NCI-H526 (cell line): ENCODE measurements around the gene TRMO.
"Not testable (repeated sequence)": the region's sequence is repeated elsewhere in the genome, so short reads cannot be mapped to it uniquely, and the experiment has no call there.

Experiments used
- DNase-seq, 2 experiments: peaks; one replicate each; lab custom pipeline; 2025; lab: John Stamatoyannopoulos, UW

TRMO gene, protein sequence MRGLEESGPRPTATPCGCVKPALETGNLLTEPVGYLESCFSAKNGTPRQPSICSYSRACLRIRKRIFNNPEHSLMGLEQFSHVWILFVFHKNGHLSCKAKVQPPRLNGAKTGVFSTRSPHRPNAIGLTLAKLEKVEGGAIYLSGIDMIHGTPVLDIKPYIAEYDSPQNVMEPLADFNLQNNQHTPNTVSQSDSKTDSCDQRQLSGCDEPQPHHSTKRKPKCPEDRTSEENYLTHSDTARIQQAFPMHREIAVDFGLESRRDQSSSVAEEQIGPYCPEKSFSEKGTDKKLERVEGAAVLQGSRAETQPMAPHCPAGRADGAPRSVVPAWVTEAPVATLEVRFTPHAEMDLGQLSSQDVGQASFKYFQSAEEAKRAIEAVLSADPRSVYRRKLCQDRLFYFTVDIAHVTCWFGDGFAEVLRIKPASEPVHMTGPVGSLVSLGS

DNA sequence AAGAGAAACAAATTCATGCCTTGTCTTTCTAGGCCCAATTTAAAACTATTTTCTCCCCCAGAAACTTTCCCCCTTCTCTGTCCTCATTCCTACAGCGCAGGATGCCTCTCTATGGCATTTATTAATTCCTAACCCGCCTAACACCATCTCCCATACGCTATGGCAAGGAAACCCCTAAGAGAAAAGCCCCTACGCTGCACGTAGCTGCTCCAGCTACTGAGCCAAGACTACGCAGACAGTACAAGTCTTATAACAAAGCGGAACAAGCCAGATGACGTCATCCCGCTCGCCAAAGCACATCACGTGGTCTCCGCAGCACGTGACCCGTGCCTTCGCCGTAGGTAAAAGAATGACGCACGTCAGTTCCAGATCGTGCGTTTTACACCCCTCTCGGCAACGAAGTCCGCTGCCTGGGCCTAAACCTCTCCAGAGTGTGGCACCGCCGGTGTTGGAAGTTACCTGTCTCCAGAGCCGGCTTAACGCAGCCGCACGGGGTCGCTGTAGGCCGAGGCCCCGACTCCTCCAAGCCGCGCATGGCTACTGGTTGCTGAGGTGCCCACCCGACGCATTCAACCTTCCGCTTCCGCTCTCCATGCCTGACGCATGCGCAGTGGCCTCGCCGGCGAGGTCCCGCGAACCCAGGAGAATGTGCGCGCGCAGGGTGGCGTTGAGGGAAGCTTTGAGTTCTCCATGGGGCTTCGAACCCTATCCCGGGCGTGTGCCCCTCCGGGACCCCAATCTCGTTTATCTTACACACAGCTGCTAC is at the start of gene TRMO:
TRMO (minus strand) TSS at position 542 of the 766 bp plus-strand sequence; CDS start at position 535, 7 bp downstream.
- DNase-seq = peak; percentile 92 to 97

DNA sequence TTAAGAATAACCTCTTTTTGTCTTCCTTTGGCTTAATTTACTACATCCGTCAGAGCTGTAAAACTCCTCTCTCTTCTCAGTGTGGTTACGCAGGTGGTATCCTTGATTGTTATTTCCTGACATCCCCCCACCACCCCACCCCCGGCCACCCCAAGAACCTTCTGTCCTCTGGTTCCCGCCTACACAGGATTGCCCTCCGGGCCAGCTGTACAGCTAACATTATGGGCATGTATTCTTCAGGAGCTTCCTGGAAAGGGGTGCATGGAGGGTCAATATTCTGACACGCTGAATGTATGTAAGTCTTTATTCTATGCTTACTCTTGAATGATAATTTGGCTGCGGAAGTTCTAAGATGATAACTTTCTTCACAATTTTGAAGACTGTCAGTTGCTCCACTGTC is 47.9 kb upstream of the TRMO start:
- no peak for DNase-seq

DNA sequence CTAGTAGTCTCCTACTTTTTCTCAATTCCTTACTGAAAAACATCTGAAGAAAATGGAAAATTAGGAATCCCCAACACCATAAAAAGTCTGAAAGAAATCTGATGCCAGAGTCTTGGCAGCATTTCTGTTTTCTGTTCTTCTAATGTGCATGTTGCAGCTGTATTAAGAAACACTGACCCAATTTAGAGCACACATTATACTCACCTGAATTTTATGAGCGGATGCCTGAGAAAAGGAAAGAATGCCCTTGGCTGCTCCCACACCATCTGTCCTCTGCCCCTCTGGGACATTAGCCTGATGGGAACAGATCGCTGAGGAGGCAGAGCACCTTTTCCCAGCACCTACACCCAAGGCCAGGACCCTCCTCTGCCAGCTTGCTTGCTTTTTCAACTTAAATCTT is 46.7 kb upstream of the TRMO start:
- DNase-seq = no peak

DNA sequence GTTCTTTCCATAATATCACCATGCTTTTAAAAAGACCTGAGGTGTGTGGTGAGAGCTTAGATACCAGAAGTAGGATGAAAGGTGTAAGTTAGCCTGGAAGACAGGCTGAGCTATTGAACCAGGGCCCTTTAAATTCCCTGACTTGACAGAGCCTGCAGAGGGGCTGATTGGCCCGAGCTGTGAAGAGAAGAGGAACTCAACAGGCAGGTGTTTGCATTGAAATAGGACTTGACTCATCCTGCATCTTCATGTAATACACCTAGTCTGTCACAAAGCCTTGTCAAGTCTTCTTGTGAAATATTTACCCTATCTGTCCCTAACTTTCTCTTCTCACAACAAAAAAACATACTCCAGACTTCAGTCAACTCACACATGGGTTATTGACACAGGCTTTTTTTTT is 44.2 kb upstream of the TRMO start:
- no peak for DNase-seq

DNA sequence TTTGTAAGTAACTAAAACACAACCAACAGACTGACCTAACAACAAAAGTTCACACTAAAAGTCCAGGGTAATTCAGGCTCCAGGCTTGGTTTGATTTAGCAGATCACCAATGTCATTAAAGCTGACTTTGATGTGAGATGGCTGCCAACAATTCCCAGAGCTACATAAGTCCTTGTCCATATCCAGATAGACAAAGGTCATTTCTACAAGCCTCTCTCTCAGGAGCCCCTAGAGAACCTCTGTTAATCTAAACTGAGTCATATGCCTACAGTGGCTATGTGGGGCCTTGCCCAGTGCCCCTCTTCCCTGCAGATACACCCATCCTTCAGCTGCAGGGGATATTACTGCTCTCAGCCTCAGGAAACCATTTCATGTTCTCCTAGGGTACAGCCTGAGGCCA is 42.6 kb upstream of the TRMO start:
- DNase-seq = no peak

DNA sequence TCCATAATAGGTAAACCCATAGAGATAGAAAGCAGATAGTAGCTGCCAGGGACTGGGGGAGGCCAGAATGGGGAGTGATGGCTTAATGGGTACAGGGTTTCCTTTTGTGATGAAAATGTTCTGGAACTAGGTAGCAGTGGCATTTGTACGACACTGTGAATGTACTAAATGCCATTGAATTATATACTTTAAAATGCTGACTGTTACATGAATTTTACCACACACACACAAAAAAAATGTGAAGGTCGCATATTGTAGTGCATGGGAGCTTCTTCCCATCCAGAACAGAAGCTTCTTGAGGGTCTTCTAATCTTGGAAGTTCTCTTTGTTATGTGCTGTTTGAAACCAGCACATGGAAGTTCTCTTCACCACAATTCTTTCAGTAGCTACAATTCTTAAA is 40.9 kb upstream of the TRMO start:
- no peak for DNase-seq

DNA sequence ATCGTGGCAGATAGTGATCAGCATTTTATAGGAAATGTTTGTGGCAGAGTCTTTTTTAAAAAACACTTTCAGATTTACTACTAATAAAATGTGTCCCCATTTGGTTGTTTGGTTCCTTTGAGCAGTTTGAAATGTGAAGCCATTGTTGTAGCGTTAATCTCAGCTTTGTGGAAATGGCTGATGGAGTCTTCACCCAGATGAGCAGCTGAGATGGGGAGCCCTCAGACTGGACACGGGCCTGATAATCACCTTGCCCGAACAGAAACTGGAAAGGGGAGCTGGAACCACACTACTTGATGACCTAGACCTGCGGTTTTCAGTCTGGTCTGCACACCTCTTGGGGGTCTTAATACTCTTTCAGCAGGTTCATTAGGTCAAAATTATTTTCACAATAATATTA is 40.3 kb upstream of the TRMO start:
- DNase-seq = no peak

DNA sequence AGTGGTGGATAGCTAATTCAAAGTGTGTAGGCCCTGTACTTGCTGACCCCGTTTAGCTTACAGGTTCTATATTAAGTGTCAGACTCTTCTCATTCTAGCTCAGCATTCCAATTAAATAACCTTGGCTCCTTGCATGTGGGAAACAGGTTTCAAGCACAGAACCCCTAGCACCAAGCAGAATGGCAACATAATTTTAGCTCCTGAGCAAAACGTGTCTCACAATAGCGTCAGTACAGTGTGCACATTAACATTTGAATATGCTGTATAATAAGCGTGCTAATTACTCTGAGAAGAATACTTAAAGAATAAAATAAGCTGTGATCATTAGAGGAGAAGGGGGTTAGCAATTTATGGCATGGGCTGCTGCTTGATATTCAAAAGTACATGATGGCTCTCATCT is 39.8 kb upstream of the TRMO start:
- no peak for DNase-seq

DNA sequence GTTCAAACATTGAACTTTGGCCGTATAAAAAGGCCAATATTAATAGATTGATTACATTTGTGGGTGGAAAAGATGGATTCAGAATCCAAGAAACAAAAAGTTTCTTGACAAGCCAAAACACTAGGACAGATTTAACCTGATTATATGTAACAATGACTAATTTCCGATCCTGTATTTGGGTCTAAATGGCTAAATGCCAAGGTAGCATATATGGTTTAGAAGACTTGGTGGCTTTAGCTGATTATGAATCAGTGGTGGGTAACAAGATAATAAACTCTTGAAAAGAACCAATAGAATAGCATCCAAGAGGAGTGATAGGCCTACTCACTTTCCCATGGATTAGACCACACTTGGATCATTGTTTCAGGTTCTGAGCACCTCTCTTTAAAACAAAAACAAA is 39.1 kb upstream of the TRMO start:
- DNase-seq = no peak

DNA sequence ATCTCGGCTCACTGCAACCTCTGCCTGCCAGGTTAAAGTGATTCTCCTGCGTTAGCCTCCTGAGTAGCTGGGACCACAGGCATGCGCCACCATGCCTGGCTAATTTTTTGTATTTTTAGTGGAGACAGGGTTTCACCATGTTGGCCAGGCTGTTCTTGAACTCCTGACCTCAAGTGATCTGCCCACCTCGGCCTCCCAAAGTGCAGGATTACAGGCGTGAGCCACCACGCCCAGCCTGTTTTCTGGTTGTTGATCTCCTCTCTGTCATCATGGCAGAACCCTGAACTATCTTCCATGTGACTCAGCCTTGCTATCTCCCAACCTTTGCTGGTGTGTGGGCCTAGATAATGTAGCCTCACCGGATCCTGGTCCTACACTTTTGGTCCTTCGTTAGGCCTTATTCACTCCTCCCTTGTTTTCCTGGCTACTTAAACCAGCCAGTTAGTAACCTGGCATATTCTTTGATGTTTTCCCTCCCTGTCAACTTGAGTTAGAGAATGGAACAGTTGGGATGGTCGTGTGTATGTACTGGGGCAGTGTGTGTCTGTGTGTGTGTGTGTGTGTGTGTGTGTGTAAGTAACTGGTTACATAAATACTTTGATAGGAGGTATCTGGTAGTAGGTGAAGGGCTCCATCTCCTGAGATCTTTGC is 38.5 kb upstream of the TRMO start:
- not testable (repeated sequence) for DNase-seq

DNA sequence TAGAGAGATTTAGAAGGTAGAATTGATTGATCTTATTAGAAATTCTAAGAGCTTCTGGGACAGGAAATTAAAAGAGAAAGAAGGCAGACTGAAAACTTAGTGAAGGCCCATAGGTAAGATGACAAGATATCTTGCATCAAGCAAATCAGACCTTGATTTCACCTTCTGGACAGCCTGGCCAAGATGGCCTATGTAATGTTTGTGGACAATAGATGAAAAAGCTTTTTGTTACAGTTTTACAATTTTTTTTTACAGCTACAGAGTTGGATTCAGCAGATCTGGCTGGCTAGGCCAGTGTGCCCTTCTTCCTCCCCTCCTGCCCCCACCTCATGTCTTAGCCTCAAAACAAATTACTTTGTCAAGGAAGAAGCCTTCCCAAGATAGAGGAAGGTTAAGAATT is 37.3 kb upstream of the TRMO start:
- no peak for DNase-seq

DNA sequence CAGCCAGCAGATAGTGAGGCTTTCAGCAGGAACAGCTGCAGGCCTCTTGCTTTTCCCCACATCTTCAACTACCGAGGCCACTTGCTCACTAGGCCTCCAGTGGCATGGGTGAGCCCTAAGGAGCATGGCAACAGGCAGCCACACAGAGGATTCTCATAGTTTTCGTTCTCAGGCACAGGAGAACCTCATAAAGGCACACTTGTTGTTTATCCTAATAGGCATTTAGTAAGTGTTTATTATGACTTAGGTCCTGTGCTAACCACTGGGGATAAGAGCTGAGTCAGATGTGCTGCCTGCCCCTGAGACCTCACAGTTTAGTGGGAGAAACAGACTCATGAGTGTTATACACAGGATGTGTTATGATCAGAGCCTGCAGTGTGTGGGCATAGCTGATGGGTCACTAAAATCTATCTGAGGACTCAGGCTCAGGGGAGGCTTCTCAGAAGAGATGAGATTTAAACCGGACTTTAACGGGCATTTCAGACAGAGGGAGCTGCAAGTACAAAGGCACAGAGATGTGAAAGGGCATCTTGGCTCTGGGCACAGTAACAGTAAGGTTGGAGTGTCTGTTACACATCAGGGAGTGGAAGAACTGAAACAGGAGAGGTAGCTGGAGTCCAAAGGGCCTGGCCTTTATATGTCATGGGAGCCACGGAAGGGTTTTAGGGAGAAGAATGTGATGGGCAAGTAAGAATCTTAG is 36.7 kb upstream of the TRMO start:
- no peak for DNase-seq

DNA sequence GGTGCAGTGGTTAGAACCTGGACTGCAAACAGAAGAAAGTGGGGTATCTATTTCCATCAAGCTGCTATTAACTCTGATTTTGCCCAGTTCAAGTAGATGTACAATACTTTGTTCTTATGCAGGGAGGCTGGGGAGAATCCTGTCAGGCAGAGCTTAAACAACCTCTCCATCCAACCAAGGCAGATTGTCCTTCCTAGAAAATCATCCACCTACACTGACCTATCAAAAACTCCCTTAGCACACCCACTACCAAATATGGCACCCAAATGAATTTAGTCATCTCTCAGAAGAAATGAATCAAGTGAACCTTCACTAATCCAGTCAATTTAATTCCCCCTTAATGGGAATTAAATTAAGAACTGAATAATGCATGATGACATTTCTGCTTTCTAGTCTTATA is 34.0 kb upstream of the TRMO start:
- DNase-seq = no peak

DNA sequence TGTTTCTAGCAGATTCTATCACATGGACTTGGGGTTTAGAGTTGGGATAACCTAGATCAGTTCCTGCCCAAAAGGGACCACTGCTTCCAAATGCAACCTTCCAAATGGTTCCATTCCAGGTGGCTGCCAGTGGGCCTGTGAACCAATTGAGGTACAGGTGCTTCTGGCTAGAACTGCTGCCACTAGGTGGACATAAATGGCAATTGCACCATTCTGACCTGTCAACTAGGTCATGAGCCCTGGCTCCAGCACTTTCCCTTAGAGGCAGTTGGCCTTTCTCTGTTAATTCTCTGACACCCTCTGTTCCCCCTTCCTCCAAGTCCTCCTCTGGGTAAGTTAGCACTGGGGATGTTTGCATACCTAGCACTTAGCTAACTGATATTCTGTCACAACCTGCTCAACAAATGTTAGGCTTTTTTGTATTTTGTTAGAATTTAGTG is 32.3 kb upstream of the TRMO start:
- DNase-seq = peak; percentile 25 to 82

DNA sequence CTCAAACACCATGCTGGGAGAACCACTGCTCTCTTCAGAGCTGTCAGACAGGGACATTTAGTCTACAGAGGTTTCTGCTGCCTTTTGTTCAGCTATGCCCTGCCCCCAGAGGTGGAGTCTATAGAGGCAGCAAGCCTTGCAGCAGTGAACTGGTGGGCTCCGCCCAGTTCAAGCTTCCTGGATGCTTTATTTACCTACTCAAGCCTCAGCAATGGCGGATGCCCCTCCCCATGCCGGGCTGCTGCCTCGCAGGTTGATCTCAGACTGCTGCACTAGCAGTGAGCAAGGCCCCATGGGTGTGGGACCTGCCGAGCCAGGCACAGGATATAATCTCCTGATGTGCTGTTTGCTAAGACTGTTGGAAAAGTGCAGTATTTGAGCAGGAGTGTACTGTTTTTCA is 28.6 kb upstream of the TRMO start:
- not testable (repeated sequence) for DNase-seq

DNA sequence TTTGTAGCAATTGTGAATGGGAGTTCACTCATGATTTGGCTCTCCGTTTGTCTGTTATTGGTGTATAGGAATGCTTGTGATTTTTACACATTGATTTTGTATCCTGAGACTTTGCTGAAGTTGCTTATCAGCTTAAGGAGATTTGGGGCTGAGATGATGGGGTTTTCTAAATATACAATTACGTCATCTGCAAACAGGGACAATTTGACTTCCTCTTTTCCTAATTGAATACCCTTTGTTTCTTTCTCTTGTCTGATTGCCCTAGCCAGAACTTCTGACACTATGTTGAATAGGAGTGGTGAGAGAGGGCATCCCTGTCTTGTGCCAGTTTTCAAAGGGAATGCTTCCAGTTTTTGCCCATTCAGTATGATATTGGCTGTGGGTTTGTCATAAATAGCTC is 24.8 kb upstream of the TRMO start:
- DNase-seq = not testable (repeated sequence)

DNA sequence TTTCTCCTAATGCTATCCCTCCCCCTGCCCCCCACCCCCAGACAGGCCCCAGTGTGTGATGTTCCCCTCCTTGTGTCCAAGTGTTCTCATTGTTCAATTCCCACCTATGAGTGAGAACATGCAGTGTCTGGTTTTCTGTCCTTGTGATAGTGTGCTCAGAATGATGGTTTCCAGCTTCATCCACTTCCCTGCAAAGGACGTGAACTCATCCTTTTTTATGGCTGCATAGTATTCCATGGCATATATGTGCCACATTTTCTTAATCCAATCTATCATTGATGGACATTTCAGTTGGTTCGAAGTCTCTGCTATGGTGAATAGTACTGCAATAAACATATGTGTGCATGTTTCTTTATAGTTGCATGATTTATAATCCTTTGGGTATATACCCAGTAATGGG is 23.2 kb upstream of the TRMO start:
- not testable (repeated sequence) for DNase-seq

DNA sequence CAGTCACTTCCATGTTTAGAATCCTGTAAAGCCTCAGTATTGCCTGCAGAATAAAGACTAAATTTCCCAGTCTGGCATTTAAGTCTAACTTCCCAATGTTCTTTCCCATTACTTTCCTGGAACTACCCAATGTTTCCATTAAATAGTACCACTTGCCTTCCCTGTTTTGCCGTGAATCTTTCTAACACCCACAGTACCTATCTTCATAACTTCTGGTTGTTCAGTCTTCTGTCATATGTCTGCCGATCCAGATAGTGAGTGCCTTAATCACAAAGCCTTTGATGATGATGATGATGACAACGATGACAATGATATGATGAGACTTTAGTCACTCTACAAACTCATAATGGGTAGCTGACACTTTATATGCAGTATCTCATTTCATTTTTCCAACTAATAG is 22.3 kb upstream of the TRMO start:
- DNase-seq = no peak

DNA sequence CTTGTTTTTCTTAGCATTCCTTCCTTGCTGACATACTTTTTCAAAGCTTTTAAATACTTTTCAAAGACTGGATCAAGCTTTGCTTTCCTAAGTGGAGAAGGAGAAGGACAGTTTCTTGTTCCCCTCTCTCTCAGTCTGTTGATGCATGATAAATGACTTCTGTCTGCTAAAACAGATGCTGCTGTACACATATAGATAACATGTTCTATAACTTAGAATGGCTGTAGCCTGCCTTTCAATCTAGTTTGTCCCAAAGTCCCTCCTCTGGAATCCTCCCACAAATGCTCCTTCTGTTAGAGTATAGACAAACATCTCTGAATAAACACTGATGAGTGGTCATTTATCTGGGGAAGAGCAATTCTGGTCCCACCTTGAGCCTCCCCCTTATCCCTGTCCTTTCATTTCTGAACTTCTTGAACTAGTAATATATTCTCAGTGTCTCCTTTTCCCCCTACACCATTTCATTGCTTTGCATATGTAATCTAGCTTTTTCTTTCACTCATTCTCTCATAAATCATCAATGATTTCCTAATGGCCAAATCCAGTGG is 21.1 kb upstream of the TRMO start:
- no peak for DNase-seq

DNA sequence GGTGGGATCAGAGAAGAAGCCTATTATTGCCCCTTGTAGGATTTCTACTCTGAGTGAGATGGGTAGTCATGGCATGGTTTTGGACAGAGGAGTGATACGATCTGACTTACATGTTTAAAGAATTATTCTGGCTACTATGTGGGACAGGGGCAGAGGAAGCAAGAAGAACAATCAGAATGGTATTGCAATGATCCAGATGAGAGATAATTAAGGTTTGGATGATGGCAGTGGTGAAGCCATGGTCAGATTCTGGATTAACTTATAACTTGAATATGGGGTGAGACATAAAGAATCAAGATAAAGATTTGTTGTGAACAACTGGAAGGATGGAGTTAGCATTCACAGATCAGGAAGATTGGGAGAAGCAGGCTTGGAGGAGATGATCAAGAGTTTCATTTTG is 19.0 kb upstream of the TRMO start:
- no peak for DNase-seq

DNA sequence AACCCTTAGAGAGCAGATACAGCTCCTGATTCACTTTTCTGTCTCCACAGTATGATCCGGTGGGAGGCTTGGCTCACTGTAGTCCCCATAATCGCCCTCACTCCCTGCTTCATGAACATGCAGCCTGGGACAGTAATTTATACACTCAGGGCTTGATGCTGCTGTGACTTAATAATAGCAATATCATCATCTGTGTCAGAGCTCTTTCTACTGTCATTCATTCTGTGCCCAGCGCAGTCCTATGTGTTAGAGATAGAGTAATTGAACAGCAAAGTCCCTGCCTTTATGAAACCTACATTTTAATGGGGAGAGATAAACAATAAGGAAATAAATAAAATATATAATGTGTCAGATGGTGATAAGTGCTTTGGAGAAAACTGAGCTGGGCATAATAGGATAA is 18.4 kb upstream of the TRMO start:
- DNase-seq = peak; percentile 61 to 72

DNA sequence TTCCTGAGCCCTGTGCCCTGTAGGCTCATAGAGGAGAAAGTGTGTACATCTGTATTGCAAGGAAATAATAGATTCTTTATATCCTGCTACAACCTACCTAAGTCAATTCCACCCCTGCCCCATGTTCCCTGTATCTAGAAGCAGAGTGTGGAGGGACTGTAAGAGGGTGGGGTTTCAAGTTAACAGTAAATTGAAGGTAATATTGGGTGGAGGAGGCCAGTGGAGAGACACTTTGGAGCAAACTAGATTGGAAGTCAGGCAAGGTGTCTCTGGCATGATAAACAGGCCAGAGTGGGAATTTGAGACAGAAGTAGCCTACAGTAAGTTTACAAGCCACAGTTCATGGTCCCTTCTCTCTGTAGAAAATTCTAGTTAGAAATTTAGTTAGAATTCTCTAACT is 17.9 kb upstream of the TRMO start:
- DNase-seq = no peak
